SW480 (cell line): ENCODE results near the gene SMYD1.

Experiments used
- DNase-seq: peaks from one replicate; pipeline ENCODE4 v3.0.0-alpha.2; 2016; ENCODE audit warnings: low spot score

Gene SMYD1

GRCh38 chr2:88087073-88087472 lies 19.4 kb downstream of the SMYD1 start:
- no peak for DNase-seq

- DNase-seq = no peak
Measured at GRCh38 chr2:88087763-88088162, 20.1 kb downstream of the SMYD1 start.

DNA sequence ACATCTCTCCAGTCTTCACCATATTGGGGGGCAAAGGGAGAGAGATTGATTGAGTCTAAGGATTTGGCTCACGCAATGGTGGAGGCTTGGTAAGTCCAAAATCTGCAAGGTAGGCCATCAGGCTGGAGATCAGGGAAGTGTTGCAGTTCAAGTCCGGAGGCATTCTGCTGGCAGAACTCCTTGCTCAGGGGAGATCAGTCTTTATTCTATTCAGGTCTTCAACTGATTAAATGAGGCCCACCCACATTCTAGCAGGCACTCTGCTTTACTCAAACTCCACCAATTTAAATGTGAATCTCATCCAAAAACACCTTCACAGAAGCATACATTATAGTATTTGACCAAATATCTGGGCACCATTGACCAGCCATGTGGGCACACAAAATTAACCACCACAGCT lies 21.4 kb downstream of the SMYD1 start:
- DNase-seq = no peak

DNA sequence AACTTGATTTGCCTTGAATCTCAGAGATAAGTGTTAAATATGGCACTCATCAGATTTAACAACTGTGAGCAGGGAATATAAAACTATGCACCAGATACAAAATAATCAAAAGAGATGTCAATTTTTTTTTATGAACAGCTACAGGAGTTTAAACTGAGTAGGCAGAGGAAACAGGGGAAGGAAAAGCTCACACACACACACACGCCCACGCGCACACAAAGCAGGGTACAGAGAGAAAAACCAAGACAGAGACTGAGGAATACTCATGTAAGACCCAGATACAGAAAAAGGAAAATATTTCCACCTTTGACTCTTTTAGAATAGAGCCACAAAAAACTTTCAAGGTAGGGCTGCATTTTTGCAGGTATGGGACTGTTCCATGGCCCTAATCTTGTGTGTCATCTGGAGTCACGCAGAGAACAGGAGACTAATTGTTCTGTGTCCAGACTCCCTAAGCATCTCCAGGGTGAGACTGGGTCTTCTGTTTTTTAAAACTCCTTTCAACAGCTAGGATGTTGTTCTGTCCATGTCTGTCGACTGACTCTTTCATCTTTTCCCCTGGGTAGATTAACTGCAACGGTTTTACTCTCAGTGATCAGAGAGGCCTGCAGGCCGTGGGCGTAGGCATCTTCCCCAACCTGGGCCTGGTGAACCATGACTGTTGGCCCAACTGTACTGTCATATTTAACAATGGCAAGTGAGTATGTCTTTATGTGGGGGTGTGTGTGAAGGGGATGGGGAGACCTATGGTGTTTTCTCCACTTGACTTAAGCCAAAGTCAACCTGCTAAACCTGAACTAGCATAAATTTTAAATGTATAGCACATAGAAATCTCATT lies 23.0 kb downstream of the SMYD1 start:
- DNase-seq = no peak

GRCh38 chr2:88091943-88092342 lies 24.3 kb downstream of the SMYD1 start:
- DNase-seq = no peak

DNA sequence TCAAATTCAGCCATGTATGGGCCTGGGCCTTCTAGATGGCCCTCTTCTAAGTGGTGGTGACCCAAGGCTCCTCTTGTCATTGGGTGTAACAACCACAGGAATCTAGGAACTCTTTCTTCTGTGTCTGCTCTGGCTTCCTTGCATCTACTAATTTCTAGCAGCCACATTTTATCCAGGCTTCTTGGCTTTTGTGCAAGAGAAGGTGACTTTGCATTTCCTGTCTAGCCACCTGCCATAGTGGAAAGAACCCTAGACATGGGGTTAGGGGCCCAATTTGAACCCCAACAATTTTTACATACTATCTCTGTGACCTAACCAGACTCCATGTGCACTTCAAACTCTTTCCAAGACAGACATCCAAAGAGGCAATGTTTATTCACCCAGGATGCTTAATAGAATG lies 25.1 kb downstream of the SMYD1 start:
- DNase-seq = no peak

DNA sequence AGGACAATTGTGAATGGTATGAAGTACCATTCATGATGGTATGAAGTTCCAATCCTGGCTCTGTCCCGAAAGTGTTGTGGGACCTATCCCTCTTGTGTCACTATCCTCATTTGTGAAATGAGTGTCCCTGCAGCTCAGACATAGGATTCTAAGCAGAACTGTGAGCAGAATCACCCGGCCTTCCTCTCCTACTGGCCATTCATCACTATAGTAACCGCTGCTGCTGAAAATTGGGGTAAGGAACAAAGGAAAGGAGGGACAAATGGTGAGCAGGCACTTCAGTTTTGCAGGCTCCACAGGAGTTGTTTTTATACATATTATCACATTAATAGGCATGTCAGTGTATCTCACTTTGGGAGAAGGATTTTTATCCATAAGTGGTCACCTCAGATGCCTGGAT lies 27.4 kb downstream of the SMYD1 start:
- DNase-seq = no peak

- DNase-seq = no peak
Measured at GRCh38 chr2:88096708-88097107, 29.1 kb downstream of the SMYD1 start.

GRCh38 chr2:88097192-88097591 lies 29.6 kb downstream of the SMYD1 start:
- no peak for DNase-seq

DNA sequence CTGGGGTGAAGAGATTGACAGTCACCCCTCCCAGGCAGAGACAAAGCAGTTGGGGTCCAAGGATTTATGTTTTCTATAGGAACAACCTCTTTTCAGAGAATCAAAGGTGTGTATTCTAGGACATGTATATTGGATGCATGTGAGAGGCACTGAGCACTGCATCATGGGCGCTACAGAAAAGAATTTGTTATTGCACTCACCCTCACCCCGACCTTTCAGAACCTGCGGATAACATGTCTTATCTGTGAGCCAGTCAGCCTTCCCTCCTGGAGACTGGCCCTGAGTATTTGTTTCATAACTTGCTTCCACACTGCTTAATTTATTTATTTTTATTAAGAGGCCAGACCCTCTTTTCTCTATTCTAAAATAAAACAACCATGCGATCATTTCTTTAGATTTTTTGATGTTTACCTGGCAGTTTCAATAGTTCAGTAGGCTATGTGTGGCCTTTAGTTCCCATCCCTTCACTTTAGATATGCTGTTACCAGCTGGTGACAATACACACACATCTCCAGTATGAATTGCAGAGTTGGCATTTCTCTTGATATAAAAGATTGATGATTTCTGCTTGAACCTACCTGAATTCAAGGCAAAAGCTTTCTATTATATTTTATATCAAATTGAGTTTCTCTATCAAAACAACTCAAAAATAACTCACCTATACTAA lies 30.4 kb downstream of the SMYD1 start:
- DNase-seq = no peak

DNA sequence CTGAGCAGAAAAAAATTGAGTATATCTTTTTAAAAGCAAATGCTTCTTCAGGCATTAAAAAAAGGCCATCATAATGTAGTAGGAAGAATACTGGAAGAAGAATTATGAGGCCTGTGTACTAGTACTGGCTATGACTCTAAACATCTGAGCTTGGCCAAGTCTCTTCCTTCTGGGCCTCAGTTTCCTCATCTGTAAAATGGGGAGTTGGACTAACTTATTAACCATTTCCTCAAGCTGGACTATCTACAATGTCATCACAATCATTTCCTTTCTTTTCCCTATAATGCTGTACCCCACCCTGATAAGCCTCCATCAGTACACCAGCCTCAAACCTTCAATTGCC lies 30.9 kb downstream of the SMYD1 start:
- no peak for DNase-seq

- peak; percentile 16 for DNase-seq
Measured at GRCh38 chr2:88099798-88100488, 32.3 kb downstream of the SMYD1 start.

DNA sequence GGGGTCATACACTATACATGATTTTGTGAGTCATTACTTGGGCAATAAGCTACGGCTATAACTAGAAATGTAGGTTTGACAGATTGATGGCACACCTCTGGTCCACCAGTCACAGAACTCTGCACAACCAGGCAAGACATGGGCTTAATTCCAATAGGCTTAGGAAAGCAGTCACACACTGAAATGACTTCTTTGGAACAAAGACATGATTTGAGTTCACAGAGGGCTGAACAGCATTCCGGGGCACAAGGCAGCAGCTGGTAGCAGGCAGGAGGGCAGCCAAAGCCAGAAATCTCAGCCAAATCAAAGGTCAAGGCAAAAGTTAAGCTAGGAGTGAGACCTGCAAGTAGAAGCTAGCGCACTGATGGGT lies 32.8 kb downstream of the SMYD1 start:
- no peak for DNase-seq

GRCh38 chr2:88108796-88109195 lies 41.2 kb downstream of the SMYD1 start:
- no peak for DNase-seq

DNA sequence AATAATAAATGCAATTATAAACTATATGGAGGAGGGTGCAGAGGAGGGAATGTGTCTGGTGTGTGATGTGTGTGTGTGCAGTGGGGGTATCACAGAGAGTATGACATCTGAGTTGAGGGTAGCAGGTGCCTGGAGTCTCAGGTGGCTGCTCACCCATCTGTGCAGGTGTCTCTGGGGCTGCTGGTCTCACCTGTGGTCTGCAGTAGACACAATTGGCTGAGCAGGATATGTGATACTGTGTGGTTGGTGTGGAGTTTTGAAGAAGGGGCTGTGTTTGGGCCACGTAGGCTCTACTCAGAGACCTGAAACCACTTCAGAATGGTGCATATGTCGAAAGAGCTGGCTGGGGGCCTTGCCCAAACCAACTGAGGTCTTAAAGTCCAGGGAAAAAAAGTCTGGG lies 43.2 kb downstream of the SMYD1 start:
- no peak for DNase-seq

- DNase-seq = no peak
Measured at GRCh38 chr2:88113069-88113468, 45.4 kb downstream of the SMYD1 start.

DNA sequence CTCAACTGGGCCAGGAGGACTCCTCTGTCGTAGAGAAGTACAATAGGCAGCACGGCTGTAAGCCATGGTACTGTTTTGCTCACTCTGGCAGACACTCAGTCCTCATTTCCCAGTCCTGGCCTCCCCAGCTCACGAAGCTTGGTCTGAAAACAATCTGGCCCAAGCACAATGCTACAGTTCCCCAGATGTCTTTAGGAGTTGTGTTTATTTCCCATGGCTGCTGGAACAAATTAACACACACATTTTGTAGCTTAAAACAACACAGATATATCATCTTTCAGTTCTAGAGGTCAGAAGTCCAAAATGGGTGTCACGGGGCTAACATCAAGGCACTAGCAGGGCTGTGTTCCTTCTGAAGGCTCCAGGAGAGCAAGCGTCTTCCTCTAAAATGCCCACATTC lies 47.3 kb downstream of the SMYD1 start:
- no peak for DNase-seq

DNA sequence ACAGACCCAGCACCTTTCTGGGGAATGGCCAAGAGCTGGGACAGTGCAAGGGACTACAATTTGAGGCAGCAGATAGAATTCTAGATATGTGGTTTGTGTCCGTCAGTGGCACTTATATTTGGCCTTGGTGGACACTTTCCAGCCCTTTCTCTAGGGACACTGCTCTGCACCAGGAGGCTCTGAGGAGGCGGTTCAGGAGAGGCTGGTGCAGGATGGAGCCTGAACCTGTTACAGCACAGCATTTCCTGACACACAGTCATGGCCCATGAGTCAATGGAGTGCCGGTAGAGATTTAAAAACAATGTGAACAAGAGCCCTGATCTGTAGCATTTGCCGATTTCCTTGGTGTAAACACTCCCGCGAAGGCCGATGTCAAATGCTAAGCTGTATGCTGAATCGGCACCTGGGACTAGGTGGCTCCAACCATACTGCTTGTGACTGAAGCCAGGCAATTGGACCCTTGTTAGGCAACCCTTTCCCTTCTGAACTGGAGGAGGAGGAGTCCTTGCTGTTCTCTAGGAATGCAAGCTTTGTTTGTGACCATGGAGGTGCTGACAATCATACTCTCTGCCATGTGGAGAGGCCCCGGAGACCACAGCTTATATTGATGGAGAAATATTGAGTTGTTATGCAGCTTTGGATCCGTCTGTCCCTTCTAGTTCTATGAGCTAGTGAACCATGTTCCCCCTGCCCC lies 48.3 kb downstream of the SMYD1 start:
- DNase-seq = no peak

GRCh38 chr2:88116669-88117432 lies 49.2 kb downstream of the SMYD1 start:
- no peak for DNase-seq

- no peak for DNase-seq
Measured at GRCh38 chr2:88117973-88118372, 50.3 kb downstream of the SMYD1 start.

GRCh38 chr2:88121678-88122077 lies 54.1 kb downstream of the SMYD1 start:
- no peak for DNase-seq
